ENCODE measurements around the gene HAPSTR1.

Gene HAPSTR1

DNA sequence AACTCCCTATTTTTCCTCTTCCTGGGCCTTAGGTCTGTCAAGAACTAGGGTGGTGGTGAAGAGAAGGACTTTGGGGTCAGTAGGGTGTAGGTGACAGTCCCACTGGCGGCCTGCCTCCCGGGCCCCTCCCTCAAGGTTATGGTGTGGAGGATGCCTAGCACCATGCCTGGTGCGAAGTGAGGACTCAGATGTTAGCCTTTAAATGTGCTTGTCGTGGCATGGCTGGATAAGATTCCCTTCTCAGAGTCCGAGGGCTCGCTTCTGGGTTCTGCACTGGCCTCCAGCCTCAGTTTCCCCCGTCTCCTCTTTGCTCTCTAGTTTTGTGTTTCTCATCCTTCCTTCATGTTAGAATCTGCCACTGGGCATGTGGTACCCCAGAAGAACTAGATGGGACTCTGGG is 32.0 kb downstream of the HAPSTR1 start:
- no peak for DNase-seq (ENCODE audit: low read depth)
- H3K4me3 ChIP-seq (ENCODE audit: low read length) = no peak overlapping the region
- TF ChIP-seq, protein P1, sequence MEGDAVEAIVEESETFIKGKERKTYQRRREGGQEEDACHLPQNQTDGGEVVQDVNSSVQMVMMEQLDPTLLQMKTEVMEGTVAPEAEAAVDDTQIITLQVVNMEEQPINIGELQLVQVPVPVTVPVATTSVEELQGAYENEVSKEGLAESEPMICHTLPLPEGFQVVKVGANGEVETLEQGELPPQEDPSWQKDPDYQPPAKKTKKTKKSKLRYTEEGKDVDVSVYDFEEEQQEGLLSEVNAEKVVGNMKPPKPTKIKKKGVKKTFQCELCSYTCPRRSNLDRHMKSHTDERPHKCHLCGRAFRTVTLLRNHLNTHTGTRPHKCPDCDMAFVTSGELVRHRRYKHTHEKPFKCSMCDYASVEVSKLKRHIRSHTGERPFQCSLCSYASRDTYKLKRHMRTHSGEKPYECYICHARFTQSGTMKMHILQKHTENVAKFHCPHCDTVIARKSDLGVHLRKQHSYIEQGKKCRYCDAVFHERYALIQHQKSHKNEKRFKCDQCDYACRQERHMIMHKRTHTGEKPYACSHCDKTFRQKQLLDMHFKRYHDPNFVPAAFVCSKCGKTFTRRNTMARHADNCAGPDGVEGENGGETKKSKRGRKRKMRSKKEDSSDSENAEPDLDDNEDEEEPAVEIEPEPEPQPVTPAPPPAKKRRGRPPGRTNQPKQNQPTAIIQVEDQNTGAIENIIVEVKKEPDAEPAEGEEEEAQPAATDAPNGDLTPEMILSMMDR (conservative IDR thresholded peaks at IDR 0.05; ENCODE audit: low read length) = no peak

DNA sequence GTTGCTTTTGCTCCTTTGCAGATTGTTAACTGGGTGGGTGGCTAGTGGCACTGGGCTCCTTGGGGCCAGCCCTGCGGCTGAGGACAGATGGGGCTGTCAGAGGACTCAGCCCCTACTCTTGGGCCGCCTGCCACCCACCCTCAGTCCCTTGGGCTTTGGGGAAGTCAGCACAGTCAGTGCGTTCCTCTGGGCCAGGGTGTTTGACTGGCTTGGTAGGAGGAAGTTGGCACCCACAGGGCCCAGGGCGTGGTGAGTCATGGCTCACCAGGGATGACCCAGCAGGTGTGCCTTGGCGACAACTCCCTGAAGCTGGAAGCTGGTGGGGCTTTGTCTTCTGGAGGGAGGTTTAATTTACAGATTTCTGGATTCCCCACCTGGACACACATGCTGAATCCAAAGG is 32.4 kb downstream of the HAPSTR1 start:
- H3K4me3 ChIP-seq (ENCODE audit: low read length) = no peak overlapping the region
- no peak for DNase-seq (ENCODE audit: low read depth)
- TF ChIP-seq, protein P1 (conservative IDR thresholded peaks at IDR 0.05; ENCODE audit: low read length) = no peak

DNA sequence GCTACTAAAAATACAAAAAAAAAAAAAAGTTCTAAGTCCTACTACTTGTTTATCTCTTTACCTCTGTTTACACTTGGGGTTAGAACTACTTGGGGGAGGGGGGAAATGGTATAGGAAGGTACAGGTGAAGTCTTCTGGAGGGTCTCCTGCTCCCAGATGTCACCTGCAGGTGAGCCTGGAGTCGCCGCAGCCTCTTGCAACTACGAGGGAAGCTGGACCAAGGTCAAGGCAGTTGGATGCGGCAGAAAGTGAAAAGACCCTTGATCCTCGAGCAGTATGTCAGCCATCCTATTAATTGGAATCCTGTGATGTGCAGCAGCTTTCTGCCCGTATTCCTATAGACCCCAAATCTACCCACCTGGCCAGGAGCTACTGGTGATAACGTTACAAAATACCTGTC is 33.0 kb downstream of the HAPSTR1 start:
- DNase-seq (ENCODE audit: low read depth) = no peak

DNA sequence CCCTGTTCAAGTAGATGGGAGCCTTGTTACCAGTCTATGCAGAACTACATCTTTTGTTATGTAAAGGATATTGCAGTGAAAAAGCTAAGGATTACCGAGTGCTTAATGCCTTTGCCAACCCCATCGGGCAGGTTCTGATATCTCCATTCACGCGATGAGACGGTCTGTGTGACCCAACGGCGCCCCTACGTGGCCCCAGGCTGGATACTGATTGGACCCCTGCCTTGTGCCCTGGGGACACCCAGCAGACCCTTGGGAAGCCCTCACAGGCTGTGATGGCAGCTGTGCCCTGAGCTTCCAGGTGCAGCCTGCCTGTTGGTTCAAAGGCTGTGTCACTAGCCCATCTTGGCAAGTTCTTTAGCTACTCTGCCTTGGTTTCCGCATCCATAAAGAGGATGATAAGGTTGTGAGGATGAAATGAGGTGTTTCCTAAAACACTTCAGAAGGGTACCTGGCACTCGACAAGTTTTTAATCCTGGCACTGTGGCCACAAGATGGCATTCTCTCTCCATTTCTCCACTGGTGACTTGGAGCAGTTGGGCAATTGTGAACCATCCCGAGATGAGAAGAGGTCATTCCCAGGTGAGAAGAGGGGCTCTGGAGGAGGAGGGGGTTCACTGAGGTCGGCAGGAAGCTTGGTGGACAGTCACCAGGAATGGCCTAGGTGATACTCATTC is 33.6 kb downstream of the HAPSTR1 start:
- no peak overlapping the region for H3K4me3 ChIP-seq (ENCODE audit: low read length)
- TF ChIP-seq, protein P1 (conservative IDR thresholded peaks at IDR 0.05; ENCODE audit: low read length) = no peak
- no peak for DNase-seq (ENCODE audit: low read depth)

More for the DNA sequence above, 33.0 kb downstream of the HAPSTR1 start:
- TF ChIP-seq, protein P1 (conservative IDR thresholded peaks at IDR 0.05; ENCODE audit: low read length) = no peak
- no peak overlapping the region for H3K4me3 ChIP-seq (ENCODE audit: low read length)

DNA sequence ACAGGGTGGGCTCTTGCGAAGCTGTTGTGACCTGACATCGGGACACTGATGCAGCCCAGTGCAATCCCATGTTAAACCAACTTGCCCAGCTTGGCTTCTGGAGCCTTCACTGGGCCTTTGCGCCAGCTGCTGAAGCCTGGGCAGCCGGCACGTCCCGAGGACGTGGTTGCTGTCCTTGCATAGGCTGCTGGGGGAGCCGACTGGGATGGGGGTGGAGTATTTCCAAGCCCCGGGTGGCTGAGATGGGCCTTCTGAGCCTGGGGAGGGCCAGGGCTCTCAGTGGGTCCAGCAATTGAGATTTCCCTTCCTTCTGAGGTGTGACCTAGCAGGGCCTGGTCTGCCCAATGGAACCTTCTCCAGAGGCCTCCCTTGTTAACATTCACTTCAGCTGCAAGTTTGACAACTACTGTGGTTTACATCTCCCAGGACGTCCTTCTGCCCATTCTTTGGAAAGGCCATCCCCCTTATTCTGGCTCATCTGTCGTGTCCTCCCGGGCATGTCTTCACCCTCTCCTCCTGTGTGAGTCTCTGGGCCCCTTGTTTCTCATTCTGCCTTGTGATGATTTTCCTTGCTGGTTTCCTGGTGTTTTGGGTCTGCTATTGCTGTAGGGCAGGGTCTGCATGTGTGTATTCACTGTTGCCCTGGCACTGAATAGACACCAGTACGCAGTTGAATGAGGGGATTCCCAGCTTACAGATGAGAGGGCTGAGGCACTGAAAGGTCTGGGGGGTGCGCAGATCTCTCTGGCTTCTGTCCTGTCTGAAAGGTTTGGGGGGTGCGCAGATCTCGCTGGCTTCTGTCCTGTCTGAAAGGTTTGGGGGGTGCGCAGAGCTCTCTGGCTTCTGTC is 34.4 kb downstream of the HAPSTR1 start:
- TF ChIP-seq, protein P1 (conservative IDR thresholded peaks at IDR 0.05; ENCODE audit: low read length) = no peak
- H3K4me3 ChIP-seq (ENCODE audit: low read length) = no peak overlapping the region
- no peak for DNase-seq (ENCODE audit: low read depth)

DNA sequence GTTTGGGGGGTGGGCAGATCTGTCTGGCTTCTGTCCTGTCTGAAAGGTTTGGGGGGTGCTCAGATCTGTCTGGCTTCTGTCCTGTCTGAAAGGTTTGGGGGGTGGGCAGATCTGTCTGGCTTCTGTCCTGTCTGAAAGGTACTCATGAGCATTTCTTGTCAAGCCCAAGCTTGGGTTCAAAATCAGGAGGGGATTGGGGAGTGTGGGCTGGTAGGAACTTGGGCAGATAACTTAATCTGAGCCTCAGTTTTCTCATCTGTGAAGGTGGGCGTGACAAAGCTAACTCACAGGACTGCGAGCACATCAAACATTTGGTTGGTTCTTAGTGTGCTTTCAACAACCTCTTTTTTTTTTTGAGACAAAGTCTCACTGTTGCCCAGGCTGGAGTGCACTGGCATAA is 35.2 kb downstream of the HAPSTR1 start:
- TF ChIP-seq, protein P1 (conservative IDR thresholded peaks at IDR 0.05; ENCODE audit: low read length) = no peak
- DNase-seq (ENCODE audit: low read depth) = no peak

More for the DNA sequence above, 35.2 kb downstream of the HAPSTR1 start:
- no peak overlapping the region for H3K4me3 ChIP-seq (ENCODE audit: low read length)
